Measurements from ENCODE around the gene PRDM16.

Gene PRDM16

DNA sequence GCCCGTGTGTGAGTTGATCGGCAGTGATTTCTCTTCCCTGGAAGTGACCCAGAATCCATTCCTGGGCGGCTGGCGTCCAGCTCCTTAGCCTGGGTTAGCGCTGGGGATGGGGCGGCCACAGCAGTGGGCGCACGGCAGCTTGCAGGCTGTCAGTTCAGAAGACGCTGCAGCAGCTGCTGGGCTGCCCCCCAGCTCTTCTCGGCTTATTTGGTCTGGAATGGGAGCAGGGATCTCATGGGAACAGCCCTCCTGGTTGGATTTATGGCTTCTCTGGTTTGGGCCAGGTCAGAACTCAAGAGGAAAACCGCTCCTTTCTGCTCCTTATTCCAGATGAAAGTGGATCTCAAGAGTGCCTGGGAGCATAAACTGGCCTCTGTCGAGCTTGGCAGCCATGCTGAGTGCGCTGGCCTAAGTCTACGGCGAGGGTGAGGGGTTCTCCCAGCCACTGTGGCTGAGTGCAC lies 148.2 kb downstream of the PRDM16 start:
- TF ChIP-seq ZC3H10 (CRISPR knock-in tag; IDR thresholded peaks at IDR 0.05) (no peak), GLIS3 (CRISPR knock-in tag; IDR thresholded peaks at IDR 0.05) (no peak), ZFP30 (CRISPR knock-in tag; IDR thresholded peaks at IDR 0.05) (no peak), ISL1 (CRISPR knock-in tag; IDR thresholded peaks at IDR 0.05) (no peak)
- TF ChIP-seq, protein P1, sequence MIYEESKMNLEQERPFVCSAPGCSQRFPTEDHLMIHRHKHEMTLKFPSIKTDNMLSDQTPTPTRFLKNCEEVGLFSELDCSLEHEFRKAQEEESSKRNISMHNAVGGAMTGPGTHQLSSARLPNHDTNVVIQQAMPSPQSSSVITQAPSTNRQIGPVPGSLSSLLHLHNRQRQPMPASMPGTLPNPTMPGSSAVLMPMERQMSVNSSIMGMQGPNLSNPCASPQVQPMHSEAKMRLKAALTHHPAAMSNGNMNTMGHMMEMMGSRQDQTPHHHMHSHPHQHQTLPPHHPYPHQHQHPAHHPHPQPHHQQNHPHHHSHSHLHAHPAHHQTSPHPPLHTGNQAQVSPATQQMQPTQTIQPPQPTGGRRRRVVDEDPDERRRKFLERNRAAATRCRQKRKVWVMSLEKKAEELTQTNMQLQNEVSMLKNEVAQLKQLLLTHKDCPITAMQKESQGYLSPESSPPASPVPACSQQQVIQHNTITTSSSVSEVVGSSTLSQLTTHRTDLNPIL (CRISPR knock-in tag; IDR thresholded peaks at IDR 0.05; ENCODE audit: low read depth) = no peak
- TF ChIP-seq, protein P2, sequence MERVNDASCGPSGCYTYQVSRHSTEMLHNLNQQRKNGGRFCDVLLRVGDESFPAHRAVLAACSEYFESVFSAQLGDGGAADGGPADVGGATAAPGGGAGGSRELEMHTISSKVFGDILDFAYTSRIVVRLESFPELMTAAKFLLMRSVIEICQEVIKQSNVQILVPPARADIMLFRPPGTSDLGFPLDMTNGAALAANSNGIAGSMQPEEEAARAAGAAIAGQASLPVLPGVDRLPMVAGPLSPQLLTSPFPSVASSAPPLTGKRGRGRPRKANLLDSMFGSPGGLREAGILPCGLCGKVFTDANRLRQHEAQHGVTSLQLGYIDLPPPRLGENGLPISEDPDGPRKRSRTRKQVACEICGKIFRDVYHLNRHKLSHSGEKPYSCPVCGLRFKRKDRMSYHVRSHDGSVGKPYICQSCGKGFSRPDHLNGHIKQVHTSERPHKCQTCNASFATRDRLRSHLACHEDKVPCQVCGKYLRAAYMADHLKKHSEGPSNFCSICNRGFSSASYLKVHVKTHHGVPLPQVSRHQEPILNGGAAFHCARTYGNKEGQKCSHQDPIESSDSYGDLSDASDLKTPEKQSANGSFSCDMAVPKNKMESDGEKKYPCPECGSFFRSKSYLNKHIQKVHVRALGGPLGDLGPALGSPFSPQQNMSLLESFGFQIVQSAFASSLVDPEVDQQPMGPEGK (CRISPR knock-in tag; IDR thresholded peaks at IDR 0.05; ENCODE audit: borderline replicate concordance) = no peak
- no peak for ATAC-seq

DNA sequence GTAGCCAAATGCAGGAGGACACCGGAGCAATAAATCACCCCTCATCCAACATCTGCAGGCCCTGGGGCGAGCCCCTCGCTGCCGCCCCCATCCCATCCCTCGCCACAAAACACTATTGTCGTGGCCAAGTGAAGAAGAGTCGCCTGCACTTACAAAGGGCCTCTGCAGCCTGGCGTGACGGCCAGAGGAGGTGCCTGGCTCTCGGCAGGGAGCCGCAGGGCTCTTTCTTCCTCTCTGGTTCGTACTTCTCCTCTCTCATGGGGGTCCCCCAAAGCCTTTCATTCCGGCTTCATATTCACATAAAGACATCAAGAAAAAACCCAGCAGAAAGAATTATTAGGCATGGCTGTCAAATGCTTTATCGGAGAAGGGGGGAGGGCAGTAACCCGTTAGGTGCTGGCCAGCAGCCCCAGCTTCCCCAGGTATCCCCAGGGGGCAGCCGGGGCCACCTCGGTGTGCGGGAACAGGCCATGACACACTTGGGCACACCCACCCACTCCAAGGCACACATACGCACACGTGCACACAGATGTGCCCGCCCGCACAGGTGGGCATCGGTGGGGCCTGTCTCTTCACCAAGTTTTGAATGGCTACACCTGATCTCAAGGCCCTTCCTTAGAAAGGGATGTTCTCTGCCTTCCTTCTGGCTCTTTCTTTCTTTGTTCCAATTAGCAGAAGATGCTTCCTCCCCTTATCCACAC lies 149.1 kb downstream of the PRDM16 start:
- no peak for ATAC-seq
- TF ChIP-seq, protein P1 (CRISPR knock-in tag; IDR thresholded peaks at IDR 0.05; ENCODE audit: low read depth) = no peak
- no peak for TF ChIP-seq CSDC2 (CRISPR knock-in tag; IDR thresholded peaks at IDR 0.05)
- TF ChIP-seq, protein P3, sequence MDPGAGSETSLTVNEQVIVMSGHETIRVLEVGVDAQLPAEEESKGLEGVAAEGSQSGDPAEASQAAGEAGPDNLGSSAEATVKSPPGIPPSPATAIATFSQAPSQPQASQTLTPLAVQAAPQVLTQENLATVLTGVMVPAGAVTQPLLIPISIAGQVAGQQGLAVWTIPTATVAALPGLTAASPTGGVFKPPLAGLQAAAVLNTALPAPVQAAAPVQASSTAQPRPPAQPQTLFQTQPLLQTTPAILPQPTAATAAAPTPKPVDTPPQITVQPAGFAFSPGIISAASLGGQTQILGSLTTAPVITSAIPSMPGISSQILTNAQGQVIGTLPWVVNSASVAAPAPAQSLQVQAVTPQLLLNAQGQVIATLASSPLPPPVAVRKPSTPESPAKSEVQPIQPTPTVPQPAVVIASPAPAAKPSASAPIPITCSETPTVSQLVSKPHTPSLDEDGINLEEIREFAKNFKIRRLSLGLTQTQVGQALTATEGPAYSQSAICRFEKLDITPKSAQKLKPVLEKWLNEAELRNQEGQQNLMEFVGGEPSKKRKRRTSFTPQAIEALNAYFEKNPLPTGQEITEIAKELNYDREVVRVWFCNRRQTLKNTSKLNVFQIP (CRISPR knock-in tag; IDR thresholded peaks at IDR 0.05; ENCODE audit: borderline replicate concordance, low read depth) = no peak
- no peak for TF ChIP-seq OSR1 (CRISPR knock-in tag; IDR thresholded peaks at IDR 0.05)
- no peak for TF ChIP-seq PPARA (CRISPR knock-in tag; IDR thresholded peaks at IDR 0.05; ENCODE audit: borderline replicate concordance)
- no peak for TF ChIP-seq ISL1 (CRISPR knock-in tag; IDR thresholded peaks at IDR 0.05)
- no peak for TF ChIP-seq ESRRG (CRISPR knock-in tag; IDR thresholded peaks at IDR 0.05)
- no peak for TF ChIP-seq ZFP3 (CRISPR knock-in tag; IDR thresholded peaks at IDR 0.05)
- no peak for TF ChIP-seq TOX (CRISPR knock-in tag; IDR thresholded peaks at IDR 0.05; ENCODE audit: borderline replicate concordance)
- no peak for TF ChIP-seq ZNF8 (CRISPR knock-in tag; IDR thresholded peaks at IDR 0.05)
- TF ChIP-seq ZNF70 (CRISPR knock-in tag; IDR thresholded peaks at IDR 0.05) = no peak
- TF ChIP-seq, protein P2 (CRISPR knock-in tag; IDR thresholded peaks at IDR 0.05; ENCODE audit: borderline replicate concordance) = no peak
- TF ChIP-seq TCF4 (CRISPR knock-in tag; IDR thresholded peaks at IDR 0.05; ENCODE audit: borderline replicate concordance) = no peak
- no peak for TF ChIP-seq ZNF565 (CRISPR knock-in tag; conservative IDR thresholded peaks at IDR 0.05; ENCODE audit: low read depth)
- no peak for TF ChIP-seq ZC3H10 (CRISPR knock-in tag; IDR thresholded peaks at IDR 0.05)

GRCh38 chr1:3219005-3219790 lies 150.2 kb downstream of the PRDM16 start:
- peak; percentile 22; the same call in 1 of the 3 replicates for ATAC-seq
- no peak for TF ChIP-seq TSHZ2 (CRISPR knock-in tag; IDR thresholded peaks at IDR 0.05)
- no peak for TF ChIP-seq ESRRG (CRISPR knock-in tag; IDR thresholded peaks at IDR 0.05)
- no peak for TF ChIP-seq SNAI2 (CRISPR knock-in tag; IDR thresholded peaks at IDR 0.05)
- TF ChIP-seq, protein P1 (CRISPR knock-in tag; IDR thresholded peaks at IDR 0.05; ENCODE audit: low read depth) = no peak
- TF ChIP-seq, protein P3 (CRISPR knock-in tag; IDR thresholded peaks at IDR 0.05; ENCODE audit: borderline replicate concordance, low read depth) = no peak
- TF ChIP-seq ZNF70 (CRISPR knock-in tag; IDR thresholded peaks at IDR 0.05) = no peak
- TF ChIP-seq ZC3H10 (CRISPR knock-in tag; IDR thresholded peaks at IDR 0.05) = no peak
- no peak for TF ChIP-seq TCF4 (CRISPR knock-in tag; IDR thresholded peaks at IDR 0.05; ENCODE audit: borderline replicate concordance)
